K562 treated with DMSO at 1 percent for 24 hours (cell line): ENCODE results near the gene DNAJA4. TPM values are rescaled to one million over a fixed set of nuclear protein-coding genes. Genes with fewer than 3 reads are reported as not detected.

Source experiments
- total RNA-seq: library from RNA; unstranded; fragments of 300-600 nt; gene quantifications from 2 replicates; pipeline ENCODE4 v1.2.3, GENCODE V29; 2022; ENCODE audit warnings: low read depth; ENCODE audit not compliant: insufficient read depth

Gene DNAJA4
- 0.61 and 0.74 TPM in 2 replicates for total RNA-seq

GRCh38 chr15:78264304-78265136, at the start of gene DNAJA4:
Gene DNAJA4 (plus strand): TSS chr15:78264562. CDS start chr15:78264764, 202 bp downstream.

GRCh38 chr15:78234515-78235040, 29.8 kb upstream of the DNAJA4 start, which contains the start of gene ACSBG1:
Gene ACSBG1 (minus strand): TSS chr15:78234565. CDS start chr15:78234501, 64 bp downstream.

GRCh38 chr15:78299101-78299930, 35.0 kb downstream of the DNAJA4 start, which contains the start of gene SKIC8:
Gene SKIC8 (minus strand): TSS chr15:78299609. CDS start chr15:78295686, 3,923 bp downstream.

Other genes with a start within 250 kb of the DNAJA4 start
- gene TBC1D2B, start 186.9 kb upstream of the DNAJA4 start, total RNA-seq = 14.1 and 16.6 TPM in 2 replicates
- 0.21 TPM in 1 of 2 replicates, not detected in the other for gene SH2D7, start 172.0 kb upstream of the DNAJA4 start, total RNA-seq
- gene CIB2, start 133.1 kb upstream of the DNAJA4 start, total RNA-seq = 42.4 and 43.2 TPM in 2 replicates
- gene IDH3A, start 115.2 kb upstream of the DNAJA4 start, total RNA-seq = 35.5 and 44.7 TPM in 2 replicates
- gene ACSBG1, start 30.0 kb upstream of the DNAJA4 start, total RNA-seq = 1.9 and 3.9 TPM in 2 replicates
- 58.8 and 65.3 TPM in 2 replicates for gene SKIC8, start 35.0 kb downstream of the DNAJA4 start, total RNA-seq
- not detected in 2 replicates for gene CRABP1, start 75.8 kb downstream of the DNAJA4 start, total RNA-seq
- 12.7 and 24.7 TPM in 2 replicates for gene IREB2, start 173.7 kb downstream of the DNAJA4 start, total RNA-seq
- 3.3 and 8.2 TPM in 2 replicates for gene HYKK, start 243.0 kb downstream of the DNAJA4 start, total RNA-seq